GM19372 (cell line): ENCODE results near the gene KCNK15.
"Not testable (repeated sequence)": the region's sequence is repeated elsewhere in the genome, so short reads cannot be mapped to it uniquely, and the experiment has no call there.

Experiments
- ATAC-seq: cut with Tn5 transposase; IDR thresholded peaks from one replicate; pipeline ENCODE4 v1.9.1; 2021; ENCODE audit warnings: mild to moderate bottlenecking, low read depth, moderate library complexity; ENCODE audit not compliant: unreplicated experiment

KCNK15 gene

DNA sequence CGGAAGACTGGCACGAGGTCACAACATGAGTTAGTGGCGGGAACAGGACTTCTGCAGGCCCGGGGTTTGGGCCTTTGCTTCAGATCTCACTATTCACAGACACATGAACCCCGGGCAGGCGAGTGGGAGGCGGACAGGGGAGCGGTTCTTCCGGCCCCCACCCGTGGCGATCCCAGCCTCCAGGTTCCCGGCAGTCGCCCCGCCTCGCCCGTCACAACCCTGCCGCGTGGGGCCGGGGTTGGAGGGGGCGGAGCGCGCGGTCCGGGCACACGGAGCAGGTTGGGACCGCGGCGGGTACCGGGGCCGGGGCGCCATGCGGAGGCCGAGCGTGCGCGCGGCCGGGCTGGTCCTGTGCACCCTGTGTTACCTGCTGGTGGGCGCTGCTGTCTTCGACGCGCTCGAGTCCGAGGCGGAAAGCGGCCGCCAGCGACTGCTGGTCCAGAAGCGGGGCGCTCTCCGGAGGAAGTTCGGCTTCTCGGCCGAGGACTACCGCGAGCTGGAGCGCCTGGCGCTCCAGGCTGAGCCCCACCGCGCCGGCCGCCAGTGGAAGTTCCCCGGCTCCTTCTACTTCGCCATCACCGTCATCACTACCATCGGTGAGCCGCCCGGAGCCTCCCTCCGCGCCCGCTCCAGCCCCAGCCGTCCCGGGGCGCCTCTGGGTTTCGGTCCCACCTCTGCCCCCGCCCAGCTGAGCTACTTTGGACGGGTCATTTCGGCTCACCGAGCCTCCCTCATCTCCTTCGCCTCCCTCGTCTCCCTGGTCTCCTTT lies at the start of gene KCNK15:
TSS of gene KCNK15 (plus strand) at position 268 of the 769 bp plus-strand sequence. CDS start at position 314, 46 bp downstream.
- ATAC-seq: no peak

DNA sequence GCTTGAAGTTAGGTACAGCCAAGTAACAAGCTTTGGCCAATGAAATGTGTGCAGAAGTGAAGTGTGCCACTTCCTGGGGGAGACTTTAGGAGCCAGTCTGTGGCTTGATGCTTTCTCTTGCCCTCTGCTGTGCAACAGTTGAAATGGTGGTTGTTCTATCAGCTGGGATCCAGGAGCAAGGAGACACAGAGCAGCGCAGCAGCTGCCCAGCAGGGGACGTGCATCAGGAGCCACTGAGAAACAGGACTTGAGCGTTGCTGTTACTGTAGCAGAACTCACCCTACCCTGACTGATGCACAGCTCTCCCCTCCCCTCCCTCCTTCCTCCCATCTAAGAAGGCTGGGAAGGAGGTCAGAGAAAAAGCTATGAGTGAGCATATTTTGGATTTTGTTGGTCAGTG lies 49.4 kb upstream of the KCNK15 start:
- ATAC-seq: no peak

DNA sequence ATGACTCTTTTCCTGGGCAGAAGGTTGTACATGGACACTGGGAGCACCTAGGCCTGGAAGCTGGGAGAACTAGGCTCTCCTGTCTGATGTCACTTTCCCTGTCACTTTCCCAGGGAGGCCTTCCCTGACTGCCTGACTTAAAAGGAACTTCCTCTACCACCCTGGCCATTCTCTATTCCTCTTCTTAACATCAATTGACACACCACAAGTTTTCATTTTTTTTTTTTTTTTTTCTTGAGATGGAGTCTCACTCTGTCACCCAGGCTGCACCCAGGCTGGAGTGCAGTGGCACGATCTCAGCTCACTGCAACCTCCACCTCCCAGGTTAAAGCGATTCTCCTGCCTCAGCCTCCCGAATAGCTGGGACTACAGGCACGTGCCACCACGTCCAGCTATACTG lies 48.6 kb upstream of the KCNK15 start:
- ATAC-seq: not testable (repeated sequence)

DNA sequence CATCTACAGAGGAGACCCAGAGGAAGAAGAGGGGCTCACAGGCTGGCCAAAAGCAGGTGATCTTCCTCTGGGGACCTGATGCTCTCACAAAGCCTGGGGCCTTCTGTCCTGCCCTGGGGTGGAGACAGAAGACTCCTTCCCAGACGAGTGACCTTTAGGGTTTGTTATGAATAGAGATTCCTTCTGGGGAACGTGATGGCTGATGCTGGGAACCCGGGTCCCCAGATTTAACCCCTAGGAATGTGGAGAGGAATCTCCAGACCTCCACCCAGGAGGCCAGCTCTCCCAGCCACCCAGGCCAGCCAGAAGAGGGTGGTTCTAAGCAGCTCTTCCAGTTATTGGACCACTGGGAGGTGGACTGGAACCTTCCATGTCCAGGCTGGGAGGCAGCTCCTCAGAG lies 47.3 kb upstream of the KCNK15 start:
- no peak for ATAC-seq

DNA sequence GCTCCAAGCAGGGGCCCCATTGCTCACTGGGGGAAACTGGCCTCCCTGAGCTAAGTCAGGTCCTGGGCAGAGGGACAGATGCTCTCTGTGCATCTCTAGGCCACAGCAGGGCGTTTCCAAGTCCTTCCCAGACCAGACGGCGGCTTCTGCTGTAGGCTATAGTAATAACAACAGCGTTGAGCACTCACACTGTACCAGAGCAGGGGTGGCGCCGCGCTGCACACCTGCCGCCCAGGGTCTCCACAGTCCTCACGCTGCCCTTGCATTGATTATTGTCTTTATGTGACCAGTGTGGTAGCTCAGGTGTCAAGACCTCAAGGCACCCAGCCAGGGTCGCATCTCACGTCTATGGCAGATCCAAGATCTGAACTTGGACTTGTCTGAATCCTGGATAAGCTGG lies 45.4 kb upstream of the KCNK15 start:
- no peak for ATAC-seq

DNA sequence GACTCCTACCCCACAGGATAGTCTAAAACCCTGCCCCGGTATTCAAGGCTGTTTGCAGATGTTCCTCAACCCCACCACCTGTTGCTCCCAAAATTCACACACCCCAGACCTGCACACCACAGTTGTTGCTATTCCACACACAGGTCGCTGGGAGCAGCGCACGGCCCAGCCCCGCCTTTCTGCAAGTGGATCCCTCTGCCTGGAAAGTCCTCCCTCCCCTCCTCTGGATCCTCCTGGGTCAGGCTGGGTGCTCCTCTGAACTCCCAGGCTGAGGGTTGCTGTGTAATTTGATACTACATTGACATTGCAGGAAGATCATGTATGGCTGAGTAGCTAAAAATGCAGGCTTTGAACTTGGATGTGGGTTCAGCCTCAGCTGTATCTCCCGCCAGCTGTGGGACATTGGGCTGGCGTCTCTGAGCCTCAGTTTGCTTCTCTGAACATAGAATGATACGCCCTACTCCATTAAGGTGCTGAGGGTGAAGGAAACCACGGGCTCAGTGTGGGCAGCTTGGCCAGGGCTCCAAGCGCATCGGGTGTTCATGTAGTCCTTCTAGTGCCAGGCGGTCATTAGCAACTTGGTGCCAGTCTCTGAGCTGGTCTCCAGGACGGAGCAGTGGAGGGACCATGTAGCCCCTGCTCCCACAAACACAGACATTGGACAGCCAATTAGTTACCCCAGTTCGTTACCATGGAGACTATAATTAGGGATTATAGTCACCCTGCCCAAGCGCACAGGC lies 44.4 kb upstream of the KCNK15 start:
- no peak for ATAC-seq

DNA sequence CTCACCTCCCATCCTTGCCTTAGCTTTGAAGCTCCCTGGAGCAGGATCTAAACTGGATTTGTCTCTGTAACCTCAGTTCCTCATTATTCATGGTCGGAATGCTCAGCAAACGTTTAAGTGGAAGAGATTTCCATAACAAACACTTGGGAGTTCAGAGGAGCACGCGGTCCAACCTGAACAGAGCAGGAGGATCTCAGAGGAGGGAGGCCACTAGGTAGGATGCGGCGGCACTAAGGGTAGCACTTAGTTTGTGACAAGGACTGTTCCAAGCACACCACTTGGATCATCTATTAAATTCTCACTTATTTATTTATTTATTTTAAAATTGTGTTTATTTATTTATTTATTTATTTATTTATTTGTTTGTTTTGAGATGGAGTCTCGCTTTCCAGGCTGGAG lies 43.8 kb upstream of the KCNK15 start:
- ATAC-seq: no peak

DNA sequence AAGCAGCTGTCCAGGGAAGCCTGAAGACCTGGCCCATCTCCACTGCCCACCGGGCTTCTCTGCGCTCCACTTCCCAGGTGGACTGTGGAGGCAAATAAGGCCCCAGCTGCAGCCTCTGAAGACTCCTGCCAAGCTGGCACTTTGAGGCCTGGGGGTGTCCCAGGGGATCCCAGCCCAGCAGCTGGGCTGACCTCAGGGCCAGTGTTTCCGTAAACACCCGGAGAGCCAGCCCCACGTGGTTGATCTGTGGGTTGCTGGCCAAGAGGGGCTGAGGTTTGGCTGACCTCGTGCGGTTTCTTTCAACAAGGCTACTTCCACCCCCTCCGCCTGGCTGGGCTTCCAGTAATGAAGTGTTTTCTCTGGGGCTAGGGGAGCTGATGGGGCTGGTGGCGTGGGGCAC lies 42.9 kb upstream of the KCNK15 start:
- peak; percentile 51 for ATAC-seq

DNA sequence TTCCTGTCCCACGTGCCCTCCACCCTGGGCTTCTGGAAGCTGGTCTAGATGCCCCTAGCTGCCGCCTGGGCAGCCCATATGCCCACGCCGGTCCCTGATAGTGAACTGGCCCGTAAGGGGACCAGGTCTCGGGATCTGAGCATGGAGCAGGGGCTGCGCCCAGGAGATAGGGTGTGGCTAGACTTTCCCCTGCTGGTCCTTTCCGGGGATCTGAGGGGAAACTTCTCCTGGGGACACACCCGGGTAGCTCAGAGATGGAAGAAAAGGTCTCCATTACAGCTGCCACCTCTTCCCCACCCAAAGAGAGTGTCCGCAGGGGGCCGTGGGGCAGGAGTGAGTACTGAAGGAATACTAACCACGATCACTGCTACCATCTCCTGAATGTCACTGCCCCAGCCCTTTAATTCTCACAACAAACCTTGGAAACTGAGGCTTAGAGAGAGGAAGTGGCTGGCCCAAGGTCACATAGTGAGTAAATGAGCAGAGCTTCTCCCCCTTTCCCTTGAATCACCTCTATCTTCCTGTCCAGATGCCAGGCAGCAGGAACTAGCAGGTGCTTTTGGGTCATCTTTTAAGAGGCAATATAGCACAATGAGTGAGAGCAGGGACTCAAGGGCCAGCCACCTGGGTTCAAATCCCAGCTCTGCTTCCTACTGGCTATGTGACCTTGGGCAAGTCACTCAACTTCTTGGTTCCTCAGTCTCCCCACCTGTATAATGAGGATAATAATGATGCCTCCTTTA lies 42.3 kb upstream of the KCNK15 start:
- ATAC-seq: no peak

DNA sequence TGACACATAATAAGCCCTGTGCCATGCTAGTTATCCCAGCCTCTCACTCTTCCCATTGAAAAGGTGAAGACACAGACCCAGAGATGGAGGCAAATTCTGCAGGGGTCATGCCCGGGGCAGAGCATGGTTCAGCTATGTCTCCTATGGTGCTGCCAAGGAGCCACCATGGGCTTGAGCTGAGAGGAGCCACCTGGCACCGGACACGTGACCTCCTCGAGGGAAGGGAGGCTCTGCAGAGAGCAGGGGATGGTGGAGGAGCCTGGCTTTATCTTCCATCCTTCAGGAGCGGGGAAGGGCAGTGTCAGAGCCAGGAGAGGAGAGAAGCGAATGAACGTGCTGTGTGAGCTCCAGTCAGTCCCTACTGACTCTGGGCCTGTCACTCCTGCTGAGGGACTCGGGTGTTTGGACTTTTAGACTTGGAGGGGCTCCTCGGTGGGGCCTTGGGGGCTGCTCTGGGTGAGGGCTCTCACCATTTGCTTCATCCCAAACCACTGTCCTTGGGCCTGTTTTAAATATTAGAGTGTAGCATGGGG lies 41.6 kb upstream of the KCNK15 start:
- no peak for ATAC-seq

DNA sequence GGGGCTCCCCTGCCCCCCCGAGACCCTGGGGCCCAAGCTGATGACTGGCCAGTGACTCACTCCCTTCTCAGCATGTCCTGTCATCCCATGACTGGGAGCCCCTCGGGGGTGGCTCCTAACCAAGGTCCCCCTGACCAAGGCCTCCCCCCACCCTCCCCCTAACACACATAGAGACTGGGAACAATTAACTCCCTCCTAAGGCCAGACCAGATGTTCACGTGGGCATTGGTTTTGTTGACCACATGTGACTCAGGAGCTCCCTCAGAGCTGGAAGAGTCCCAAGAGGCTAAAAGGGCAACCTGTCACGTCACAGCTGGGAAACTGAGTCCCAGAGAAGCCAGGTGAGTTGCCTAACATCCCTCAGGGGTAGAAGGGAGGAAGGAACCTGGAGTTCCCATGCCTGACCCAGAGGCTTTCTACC lies 41.1 kb upstream of the KCNK15 start:
- ATAC-seq: no peak

DNA sequence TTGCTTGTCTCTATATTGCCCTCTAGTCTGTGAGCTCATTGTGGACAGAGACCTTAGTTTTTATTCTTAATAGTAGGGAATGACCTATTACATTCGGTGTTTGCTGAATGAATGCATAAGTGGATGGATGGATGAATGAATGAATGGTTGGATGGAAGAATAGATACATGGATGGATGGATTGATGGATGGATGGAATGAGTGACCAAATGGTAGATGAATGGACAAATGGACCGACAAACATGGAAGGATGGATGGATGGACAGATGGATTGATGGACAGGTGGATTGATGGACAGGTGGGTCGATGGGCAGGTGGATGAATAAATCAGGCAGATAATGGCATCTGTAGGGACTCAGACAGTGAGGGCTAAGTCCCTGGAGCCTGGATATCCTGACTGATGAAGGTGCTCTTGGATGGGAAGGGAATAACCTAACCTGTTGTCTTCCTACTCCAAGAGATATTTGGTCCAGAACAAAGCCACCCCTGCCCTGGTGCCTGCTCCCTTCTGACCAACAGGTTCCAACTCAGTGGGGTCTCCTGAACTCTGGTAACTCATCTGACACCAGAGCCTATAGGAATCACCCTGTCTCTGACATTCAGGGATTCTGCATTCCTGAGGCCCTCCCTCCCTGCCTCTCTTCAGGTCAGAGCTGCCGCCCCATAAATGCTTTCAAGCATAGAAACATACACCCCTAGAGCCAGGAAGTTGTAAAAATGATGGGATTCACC lies 40.1 kb upstream of the KCNK15 start:
- ATAC-seq: no peak

DNA sequence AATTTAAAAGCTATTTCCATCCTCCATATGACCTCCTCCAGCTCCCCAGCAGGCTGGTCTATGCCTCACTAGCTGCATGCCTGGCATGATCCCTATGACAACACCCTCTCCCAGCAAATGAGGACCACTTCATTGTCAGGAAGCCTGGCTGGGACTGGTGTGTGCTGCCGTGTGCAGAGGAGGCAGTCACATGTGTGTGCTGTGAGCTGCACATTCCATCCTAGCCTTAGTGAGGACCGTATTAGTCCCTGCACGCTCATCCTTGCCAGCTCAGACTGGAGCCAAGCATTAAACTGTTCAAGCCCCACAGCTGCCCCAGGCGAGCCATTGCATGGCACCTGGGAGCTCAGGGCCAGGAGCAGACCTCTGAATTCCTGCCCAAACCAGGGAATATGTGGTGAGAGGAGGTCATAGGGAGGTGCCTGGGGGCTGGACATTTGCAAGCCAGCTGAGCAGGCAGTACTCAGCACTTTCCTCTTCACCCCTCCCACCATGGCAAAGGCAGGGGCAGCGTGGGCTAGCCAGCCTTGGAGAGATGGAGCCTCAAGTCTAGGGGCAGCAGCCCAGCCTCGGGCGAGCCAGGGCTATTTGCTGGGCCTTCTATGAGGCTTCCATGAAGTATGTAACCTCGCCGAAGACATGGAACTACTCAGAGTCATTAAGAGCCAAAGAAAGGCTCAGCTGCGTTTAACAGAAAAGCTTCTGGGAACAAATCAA lies 39.2 kb upstream of the KCNK15 start:
- no peak for ATAC-seq

DNA sequence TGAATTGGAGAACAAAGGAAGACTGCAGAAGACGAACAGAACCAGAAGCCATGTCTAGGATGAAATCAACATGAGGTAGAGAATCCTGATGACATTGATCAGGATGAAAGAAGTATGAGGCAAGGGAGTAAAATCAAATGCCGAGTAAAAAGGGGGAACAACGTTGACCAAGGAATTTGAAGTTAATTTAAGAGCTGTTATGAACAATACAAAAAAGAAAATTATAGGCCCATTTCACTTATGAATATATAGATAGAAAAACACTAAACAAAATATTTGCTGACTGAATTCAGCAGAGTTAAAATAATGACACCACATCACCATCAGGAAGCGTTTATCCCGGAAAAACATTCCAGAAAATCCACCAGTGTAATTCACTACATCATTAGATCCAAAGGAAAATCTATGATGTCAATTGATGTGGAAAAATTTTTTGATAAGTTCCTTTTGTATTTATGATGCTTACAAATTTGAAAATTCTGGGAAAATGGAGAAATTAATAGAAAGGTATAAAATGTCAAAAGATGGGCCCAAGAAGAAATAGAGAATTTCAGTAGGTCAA lies 38.6 kb upstream of the KCNK15 start:
- ATAC-seq: no peak

DNA sequence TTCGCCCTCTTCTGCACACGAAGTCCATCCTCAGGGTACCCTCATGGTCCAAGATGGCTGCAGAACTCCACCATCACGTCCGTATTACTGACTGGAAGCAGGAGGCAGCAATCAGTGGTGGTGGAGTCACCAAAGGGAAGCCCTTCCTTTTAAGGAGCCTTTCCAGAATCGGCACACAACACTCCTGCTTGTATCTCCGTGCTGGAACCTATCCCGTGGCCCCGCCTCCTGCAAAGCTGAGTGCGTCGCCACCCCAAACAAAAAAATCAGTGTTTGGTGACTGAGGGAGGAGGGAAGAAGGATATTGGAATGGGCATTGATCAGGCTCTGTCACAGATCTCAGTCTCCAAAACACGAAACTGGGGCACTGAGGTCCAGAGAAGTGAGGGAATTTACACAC lies 36.3 kb upstream of the KCNK15 start:
- no peak for ATAC-seq

DNA sequence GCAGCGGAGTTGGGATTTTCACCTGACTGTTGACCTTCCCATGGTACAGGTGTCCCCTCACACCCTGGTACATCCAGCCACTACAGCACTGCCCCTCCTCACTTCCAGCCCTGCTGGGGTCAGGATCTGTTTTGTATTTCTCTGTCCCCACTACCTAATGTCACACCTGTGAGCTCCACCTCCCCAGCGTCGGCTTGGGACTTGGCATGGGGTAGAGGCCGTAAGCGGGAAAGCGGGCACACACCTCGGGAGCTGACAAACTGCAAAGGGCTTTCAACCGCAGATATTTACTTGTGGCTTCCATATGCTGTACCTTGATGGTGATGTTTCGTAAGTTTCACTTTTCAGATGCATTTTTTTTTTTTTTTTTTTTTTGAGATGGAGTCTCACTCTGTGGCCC lies 35.9 kb upstream of the KCNK15 start:
- no peak for ATAC-seq

DNA sequence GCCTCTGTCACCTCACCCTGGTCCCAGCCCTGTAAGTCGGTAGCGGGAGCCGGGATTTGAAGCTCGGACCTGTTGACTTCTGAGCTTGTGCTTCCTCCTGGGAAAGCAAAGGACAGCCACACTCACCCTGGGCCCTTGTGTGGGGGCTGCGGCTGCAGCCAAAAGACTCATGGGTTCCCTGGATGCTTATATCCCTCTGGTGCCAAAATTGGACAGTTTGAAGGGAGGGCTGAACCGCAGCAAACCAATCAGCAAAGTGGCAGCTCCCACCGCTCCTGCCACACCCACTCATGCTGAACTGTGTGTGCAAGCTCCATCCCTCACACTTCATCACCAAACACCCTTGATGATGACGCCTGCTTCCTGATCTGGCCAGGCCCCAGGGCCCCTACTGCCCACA lies 34.4 kb upstream of the KCNK15 start:
- ATAC-seq: no peak

DNA sequence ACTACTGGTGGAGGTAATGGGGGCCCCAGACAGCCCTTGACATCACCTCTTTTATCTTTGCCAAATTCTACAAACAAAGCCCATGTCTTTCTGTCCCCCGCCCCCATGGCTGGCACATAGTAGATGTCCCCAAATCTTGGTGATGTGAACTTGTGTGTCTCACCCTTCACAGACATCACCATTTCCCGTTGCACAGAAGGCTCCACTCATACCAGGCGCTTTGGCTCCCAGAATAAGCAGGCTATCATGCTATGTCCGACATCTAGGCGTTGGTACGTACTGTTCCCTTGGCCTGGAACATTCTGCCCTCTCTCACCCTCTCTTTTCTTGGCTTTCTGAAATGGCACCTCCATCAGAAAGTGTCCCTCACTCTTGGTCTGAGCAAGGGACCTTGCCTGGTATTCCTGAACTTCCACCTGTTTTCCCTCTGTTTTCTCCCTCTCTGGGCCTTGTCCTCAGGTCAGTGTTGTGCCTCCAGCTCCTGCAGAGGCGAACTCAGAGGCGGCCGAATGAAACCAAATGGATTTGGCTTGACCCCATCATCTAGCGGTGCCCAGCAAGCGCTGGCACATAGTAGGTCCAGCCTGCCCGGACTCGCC lies 31.5 kb upstream of the KCNK15 start:
- no peak for ATAC-seq
